IPS DF 6.9 (cell line): ENCODE measurements around the gene BCAS3.

Experiments
- DNase-seq: peaks from one replicate; pipeline ENCODE4 v3.0.0-alpha.2; 2013; ENCODE audit warnings: low read depth, low spot score
- H3K27ac ChIP-seq: one replicate; pipeline ENCODE4 v1.5.1; 2013; ENCODE audit warnings: low read length, control low read depth
- H3K27me3 ChIP-seq: 2 replicates; pipeline ENCODE4 v1.6.1; 2013; ENCODE audit warnings: mild to moderate bottlenecking, low read length; ENCODE audit not compliant: control insufficient read depth, insufficient read depth
- H3K36me3 ChIP-seq: 2 replicates; pipeline ENCODE4 v1.6.1; 2013; ENCODE audit warnings: low read length; ENCODE audit not compliant: control insufficient read depth, insufficient read depth
- H3K4me1 ChIP-seq: 2 replicates; pipeline ENCODE4 v1.6.1; 2013; ENCODE audit warnings: low read length; ENCODE audit not compliant: control insufficient read depth, insufficient read depth
- H3K4me3 ChIP-seq: 2 replicates; pipeline ENCODE4 v1.5.1; 2013; ENCODE audit warnings: mild to moderate bottlenecking, low read length
- H3K9me3 ChIP-seq: 2 replicates; pipeline ENCODE4 v1.6.1; 2013; ENCODE audit warnings: low read length, inconsistent platforms; ENCODE audit not compliant: control insufficient read depth, insufficient read depth
- WGBS: extraction: QIAGEN DNeasy Blood & Tissue Kit; methylation state at CpG from one replicate; pipeline ENCODE4 v1.1.7; 2013; ENCODE audit warnings: mixed read lengths, missing lambda C conversion rate; ENCODE audit not compliant: insufficient read length, insufficient coverage; 5-methylcytosine and 5-hydroxymethylcytosine counted together

The BCAS3 gene

GRCh38 chr17:60893475-60893874, 215.8 kb downstream of the BCAS3 start:
- Histone ChIP-seq H3K36me3 (no peaks in the 10 kb centered on the region), H3K27me3 (no peaks in the 10 kb centered on the region), H3K27ac (no peak overlapping the region), H3K4me1 (no peaks in the 10 kb centered on the region), H3K9me3 (no peaks in the 10 kb centered on the region), H3K4me3 (no peak overlapping the region)
- no peak for DNase-seq
- WGBS: no CpG with 5 or more reads among the region's 5 CpGs

GRCh38 chr17:60896996-60897395, 219.3 kb downstream of the BCAS3 start:
- Histone ChIP-seq H3K36me3 (no peaks in the 10 kb centered on the region), H3K4me1 (no peaks in the 10 kb centered on the region), H3K27ac (no peak overlapping the region), H3K27me3 (no peaks in the 10 kb centered on the region), H3K4me3 (no peak overlapping the region), H3K9me3 (no peaks in the 10 kb centered on the region)
- DNase-seq: no peak
- WGBS: no CpG with 5 or more reads among the region's 1 CpG

- Histone ChIP-seq H3K9me3 (no peaks in the 10 kb centered on the region), H3K4me1 (no peaks in the 10 kb centered on the region), H3K36me3 (no peaks in the 10 kb centered on the region), H3K27me3 (no peaks in the 10 kb centered on the region), H3K27ac (no peak overlapping the region), H3K4me3 (no peak overlapping the region)
- no peak for DNase-seq
- WGBS: no CpG with 5 or more reads among the region's 4 CpGs
These were observed 221.5 kb downstream of the BCAS3 start for GRCh38 chr17:60899115-60899514.

GRCh38 chr17:60900688-60901087, 223.0 kb downstream of the BCAS3 start:
- Histone ChIP-seq H3K9me3 (no peaks in the 10 kb centered on the region), H3K27me3 (no peaks in the 10 kb centered on the region), H3K4me3 (no peak overlapping the region), H3K4me1 (no peaks in the 10 kb centered on the region), H3K36me3 (no peaks in the 10 kb centered on the region), H3K27ac (no peak overlapping the region)
- no peak for DNase-seq
- WGBS: no CpG with 5 or more reads among the region's 3 CpGs

GRCh38 chr17:60901242-60901641, 223.6 kb downstream of the BCAS3 start:
- H3K4me3 ChIP-seq: no peak overlapping the region
- H3K27ac ChIP-seq: no peak overlapping the region
- DNase-seq: no peak
- H3K9me3 ChIP-seq: no peaks in the 10 kb centered on the region
- H3K36me3 ChIP-seq: no peaks in the 10 kb centered on the region
- H3K27me3 ChIP-seq: no peaks in the 10 kb centered on the region
- no peaks in the 10 kb centered on the region for H3K4me1 ChIP-seq

- no peaks in the 10 kb centered on the region for H3K36me3 ChIP-seq
- H3K27ac ChIP-seq: no peak overlapping the region
- H3K9me3 ChIP-seq: no peaks in the 10 kb centered on the region
- no peaks in the 10 kb centered on the region for H3K4me1 ChIP-seq
- no peak overlapping the region for H3K4me3 ChIP-seq
- no CpG with 5 or more reads among the region's 2 CpGs for WGBS
- H3K27me3 ChIP-seq: no peaks in the 10 kb centered on the region
- DNase-seq: no peak
These were observed 224.2 kb downstream of the BCAS3 start for GRCh38 chr17:60901806-60902205.

GRCh38 chr17:60902399-60902798, 224.7 kb downstream of the BCAS3 start:
- Histone ChIP-seq H3K4me1 (no peaks in the 10 kb centered on the region), H3K4me3 (no peak overlapping the region), H3K36me3 (no peaks in the 10 kb centered on the region), H3K27me3 (no peaks in the 10 kb centered on the region), H3K27ac (no peak overlapping the region), H3K9me3 (no peaks in the 10 kb centered on the region)
- DNase-seq: no peak
- no CpG with 5 or more reads among the region's 7 CpGs for WGBS

GRCh38 chr17:60904582-60904981, 226.9 kb downstream of the BCAS3 start:
- no peaks in the 10 kb centered on the region for H3K4me1 ChIP-seq
- no peak for DNase-seq
- H3K36me3 ChIP-seq: no peaks in the 10 kb centered on the region
- no CpG with 5 or more reads among the region's 2 CpGs for WGBS
- no peak overlapping the region for H3K27ac ChIP-seq
- no peaks in the 10 kb centered on the region for H3K27me3 ChIP-seq
- H3K4me3 ChIP-seq: no peak overlapping the region
- H3K9me3 ChIP-seq: no peaks in the 10 kb centered on the region

- Histone ChIP-seq H3K9me3 (no peaks in the 10 kb centered on the region), H3K36me3 (no peaks in the 10 kb centered on the region), H3K4me3 (no peak overlapping the region), H3K27ac (no peak overlapping the region), H3K27me3 (no peaks in the 10 kb centered on the region), H3K4me1 (no peaks in the 10 kb centered on the region)
- 100% methylated on average over 2 of the region's 3 CpGs for WGBS
- no peak for DNase-seq
These were observed 228.1 kb downstream of the BCAS3 start for GRCh38 chr17:60905709-60906108.

- no peak for DNase-seq
- Histone ChIP-seq H3K27me3 (no peaks in the 10 kb centered on the region), H3K4me3 (no peak overlapping the region), H3K9me3 (no peaks in the 10 kb centered on the region), H3K36me3 (no peaks in the 10 kb centered on the region), H3K27ac (no peak overlapping the region), H3K4me1 (no peaks in the 10 kb centered on the region)
- 100% methylated on average over 3 of the region's 4 CpGs for WGBS
These were observed 230.7 kb downstream of the BCAS3 start for GRCh38 chr17:60908324-60908723.

GRCh38 chr17:60909405-60909804, 231.8 kb downstream of the BCAS3 start:
- Histone ChIP-seq H3K36me3 (no peaks in the 10 kb centered on the region), H3K4me1 (no peaks in the 10 kb centered on the region), H3K27ac (no peak overlapping the region), H3K27me3 (no peaks in the 10 kb centered on the region), H3K4me3 (no peak overlapping the region), H3K9me3 (no peaks in the 10 kb centered on the region)
- WGBS: no CpG with 5 or more reads among the region's 1 CpG
- no peak for DNase-seq
